ENCODE results near the gene AGBL1.

Gene AGBL1

DNA sequence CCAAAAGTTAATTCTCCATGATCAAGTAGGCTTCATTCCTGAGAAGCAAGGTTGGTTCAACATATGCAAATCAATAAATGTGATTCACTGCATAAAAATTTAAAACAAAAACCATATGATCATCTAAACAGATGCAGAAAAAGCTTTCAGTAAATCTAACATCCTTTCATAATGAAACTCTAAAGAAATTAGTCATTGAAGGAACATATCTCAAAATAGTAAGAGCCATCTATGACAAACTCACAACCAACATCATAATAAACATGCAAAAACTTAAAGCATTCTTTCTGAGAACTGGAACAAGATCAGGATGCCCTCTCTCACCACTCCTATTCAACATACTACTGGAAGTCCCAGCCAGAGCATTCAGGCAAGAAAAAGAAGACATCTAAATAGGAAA is 254.1 kb downstream of the AGBL1 start:
- no peak for DNase-seq

- DNase-seq: no peak
Measured at GRCh38 chr15:86336051-86336788, 256.5 kb downstream of the AGBL1 start.

DNA sequence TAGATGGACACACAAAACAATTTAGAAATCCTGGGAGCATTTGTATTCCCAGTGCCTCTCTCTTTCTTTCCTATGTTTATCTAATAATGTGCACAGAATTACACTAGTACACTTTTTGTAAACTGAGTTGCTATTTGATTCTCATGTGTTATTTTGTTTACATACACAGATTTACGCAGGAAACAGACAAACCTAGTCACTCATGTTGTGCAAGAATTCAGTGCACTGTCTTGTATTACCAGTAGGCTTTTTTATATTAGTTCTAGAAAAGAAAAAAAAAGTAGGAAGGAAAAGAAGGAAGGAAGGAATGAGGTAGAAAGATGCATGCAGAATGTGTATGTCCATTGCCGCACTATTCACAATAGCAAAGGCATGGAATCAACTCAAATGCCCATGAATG is 257.4 kb downstream of the AGBL1 start:
- DNase-seq: no peak

DNA sequence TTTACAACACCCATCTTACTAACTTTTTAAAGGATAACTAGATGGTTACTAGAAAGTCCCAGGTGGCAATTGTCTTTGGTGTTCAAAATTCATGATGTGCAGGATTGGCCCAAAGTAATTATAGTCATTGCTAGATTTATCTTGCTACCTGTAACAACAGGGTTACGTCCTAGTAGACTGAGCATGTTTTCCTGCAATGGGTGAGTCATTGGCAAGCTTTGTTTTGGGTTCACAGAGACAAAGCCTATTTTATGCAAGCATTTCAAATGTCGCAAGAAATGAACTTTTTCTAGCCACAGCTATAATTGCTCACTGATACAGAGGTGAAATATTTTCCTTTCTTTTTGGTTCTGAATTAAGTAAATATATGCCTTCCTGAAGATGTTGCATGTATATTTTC is 267.6 kb downstream of the AGBL1 start:
- no peak for DNase-seq

DNA sequence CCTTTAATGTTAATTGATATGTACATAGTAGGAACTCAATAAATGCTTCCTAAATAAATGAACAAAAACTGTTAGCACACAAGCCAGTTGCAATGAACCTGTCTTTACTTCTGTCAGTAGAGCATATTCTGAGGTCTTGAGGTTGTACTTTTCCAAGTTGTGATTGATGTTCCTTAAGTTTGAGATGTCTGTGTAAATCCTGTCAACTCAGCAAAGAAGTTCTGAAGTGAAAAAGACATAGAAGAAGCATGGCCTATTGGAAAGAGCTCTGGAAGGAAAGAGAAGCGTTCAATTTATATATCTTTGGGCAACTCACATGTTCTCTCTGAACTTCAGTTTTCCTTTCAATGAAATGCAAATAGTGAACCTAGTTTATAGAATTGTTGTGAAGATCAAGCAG is 269.9 kb downstream of the AGBL1 start:
- DNase-seq: no peak

DNA sequence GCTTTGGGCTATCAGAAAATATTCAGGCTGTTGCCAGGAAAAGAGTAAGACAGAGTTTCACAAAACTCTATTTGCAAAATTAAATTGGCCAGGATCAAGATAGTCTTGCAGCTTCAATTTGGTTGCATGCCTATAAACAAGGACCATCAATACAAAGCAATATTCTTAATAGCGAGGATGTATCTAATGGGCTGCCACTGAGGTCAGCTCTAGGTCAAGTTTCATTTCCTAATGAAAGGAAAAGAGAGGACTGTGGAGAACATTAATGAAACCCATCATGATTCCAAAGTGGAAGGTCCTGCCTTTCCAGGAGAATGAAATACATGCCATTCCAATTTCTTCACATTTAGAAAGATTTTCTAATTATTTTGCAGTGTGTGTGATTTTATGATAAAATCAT is 273.5 kb downstream of the AGBL1 start:
- no peak for DNase-seq

- no peak for DNase-seq
Measured at GRCh38 chr15:86355361-86355760, 275.7 kb downstream of the AGBL1 start.

DNA sequence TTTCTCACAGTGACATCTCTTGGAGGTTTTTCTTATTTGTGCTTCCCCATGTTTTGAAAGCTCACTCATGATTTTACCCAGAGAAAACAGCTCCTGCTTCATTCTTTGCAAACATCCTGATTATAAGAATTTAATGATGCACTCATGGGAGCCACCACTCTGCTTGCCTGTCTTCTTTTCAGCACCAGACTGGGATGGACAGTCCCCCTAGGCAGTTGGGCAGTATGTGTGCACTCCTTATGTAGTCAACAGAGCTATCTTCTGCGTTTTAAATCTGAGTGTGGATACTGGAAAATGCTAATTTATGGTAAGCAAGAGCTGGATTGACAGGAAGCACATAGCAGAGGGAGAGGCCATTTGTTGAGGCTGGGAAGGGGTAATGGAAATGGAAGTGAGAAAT is 276.1 kb downstream of the AGBL1 start:
- DNase-seq: no peak

DNA sequence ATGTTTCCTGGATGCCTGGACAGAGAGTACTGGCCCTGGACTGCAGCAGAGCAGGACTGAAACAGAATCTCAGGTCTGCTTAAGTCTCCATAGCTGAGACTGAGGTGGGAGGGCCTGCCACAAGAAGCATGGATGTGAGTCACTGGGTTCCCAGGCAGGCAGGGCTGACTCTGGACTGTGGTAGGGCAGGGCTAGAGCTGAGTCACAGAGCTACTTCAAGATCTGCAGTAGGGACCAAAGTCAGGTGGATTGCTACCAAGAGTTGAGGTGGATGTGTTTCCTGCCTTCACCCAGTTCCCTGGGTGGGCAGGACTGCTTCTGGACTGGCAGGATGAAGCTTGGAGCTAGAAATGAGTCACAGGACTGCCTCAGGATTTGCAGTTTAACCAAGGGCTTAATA is 282.9 kb downstream of the AGBL1 start:
- DNase-seq: no peak

- no peak for DNase-seq
Measured at GRCh38 chr15:86373147-86373546, 293.5 kb downstream of the AGBL1 start.

- no peak for DNase-seq
Measured at GRCh38 chr15:86375733-86376280, 296.1 kb downstream of the AGBL1 start.

DNA sequence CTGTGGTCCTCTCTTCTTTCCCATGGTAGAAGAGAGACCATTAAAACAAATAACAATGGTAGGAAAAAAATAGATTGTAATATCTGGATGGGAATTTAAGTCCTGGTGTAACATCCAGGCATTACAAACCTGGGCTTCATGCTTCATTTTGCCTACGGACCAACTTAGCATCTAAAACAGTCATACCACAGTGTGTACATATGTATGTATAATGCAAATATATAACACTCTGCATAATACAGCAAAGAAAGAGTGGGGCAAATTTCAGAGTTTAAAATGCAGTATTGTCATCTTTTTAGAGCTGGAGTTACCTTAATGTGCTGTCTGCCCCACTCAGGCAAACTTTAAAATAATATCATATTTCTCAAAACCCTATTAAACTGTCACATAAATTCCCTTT is 298.2 kb downstream of the AGBL1 start:
- DNase-seq: no peak

DNA sequence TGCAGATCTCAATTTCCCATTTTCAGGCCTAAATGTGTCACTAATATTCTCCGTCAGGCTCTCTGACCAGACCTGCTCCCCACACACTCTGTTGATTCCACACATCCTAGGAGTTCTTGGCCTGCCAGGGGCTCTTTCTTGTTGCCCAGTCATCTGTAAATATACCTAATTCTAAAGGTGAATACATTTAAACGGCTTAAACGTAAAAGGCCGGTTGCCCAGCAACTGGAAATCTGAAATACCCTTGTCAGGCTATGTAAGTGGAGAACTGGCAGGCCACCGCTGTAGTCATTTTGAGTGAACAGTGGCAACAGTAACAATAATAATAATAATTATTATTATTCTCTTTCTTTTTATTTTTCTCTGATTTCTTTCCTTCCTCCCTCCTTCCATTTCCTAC is 302.7 kb downstream of the AGBL1 start:
- no peak for DNase-seq

DNA sequence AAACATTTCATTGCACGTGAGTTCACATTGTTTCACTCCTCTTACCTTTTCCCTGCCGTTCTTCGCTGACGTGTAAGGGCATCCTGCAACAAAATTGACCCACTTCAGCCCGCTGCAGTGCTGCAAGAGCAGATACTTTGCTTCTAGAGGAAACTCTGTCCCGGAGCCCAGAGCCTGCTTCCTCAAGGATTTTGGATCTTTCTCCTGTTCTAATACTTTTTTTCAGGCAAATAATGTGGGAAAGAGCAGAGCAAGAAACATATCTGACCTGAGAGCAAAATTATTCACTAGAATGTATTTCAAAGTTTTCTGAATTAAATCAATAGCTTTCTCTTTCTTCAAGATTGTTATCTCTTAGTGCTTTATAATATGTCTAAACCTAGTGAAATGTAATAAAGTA is 303.9 kb downstream of the AGBL1 start:
- DNase-seq: no peak

DNA sequence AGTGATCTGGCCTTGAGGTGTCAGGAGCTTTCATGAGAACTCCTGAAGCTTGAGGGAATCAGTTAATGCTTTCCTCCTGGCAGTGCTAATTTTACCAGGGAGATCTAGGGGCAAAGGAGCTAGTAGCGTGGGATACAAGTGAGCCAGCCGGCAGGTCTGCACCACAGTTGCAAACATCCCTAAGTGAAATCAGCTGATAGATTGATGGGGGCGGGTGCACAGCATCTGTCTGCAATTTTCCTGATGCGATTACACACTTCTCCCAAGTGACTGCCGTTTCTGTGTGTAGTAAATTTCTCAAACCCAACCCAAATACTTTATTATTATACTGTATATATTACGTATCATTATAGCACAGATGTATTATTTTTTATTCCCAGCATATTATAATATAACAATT is 304.5 kb downstream of the AGBL1 start:
- no peak for DNase-seq

- DNase-seq: no peak
Measured at GRCh38 chr15:86392296-86392695, 312.6 kb downstream of the AGBL1 start.

DNA sequence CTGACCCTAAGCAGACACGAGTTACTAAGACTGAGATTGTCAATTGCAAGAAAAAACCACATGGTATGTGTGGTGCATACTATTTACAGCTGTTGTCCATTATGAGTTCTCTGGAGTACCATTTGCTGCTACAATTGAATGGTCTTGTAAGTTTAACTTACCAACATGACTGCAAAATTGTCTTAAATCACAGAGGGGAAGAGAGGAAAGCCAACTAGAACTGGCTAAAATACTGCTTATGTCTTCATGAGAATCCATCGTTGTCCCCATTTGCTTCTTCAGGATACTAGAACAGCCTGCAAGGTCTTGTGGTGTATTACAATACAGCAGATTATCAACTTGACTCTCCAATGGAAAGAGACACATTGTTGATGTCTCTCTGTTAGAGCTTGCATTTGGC is 313.2 kb downstream of the AGBL1 start:
- DNase-seq: no peak

DNA sequence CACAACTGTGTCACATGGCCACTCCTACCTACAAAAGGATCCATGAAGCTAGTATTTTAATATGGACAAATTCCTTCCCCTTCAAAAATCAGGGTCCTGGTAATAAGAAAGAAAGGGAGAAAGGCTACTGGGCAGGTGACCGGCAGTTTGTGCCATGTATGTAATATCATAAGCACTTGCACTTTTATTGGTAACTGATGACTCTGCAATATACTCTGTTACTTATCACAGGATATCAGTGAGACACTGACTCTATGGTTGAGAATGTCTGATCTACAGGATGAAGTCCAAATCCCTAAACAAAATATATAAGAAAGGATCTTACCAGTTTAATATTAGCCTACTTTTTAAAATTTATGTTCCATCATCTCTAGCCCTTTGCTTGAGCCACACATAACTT is 315.2 kb downstream of the AGBL1 start:
- DNase-seq: no peak

- DNase-seq: no peak
Measured at GRCh38 chr15:86399041-86399954, 319.6 kb downstream of the AGBL1 start.

- DNase-seq: no peak
Measured at GRCh38 chr15:86403221-86403620, 323.6 kb downstream of the AGBL1 start.

- DNase-seq: no peak
Measured at GRCh38 chr15:86403914-86404583, 324.4 kb downstream of the AGBL1 start.

DNA sequence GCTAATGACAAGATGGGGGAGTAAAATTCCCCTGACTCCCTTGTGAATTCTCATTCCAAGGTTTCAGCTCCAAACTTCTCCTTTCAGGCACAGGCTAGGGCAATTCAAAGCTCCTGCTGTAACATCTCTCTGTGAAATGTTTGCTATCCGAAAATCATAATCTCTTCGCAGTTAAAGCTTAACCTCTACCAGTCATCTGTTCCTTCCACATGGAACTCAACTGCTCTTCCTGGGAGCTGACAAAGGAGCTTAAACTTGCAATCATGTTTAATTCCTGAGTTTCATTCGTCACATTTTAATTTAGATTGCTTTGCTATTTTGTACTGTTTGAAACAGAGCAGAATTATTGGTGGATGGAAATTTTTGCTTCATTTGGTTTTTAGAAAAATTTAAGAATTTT is 328.6 kb downstream of the AGBL1 start:
- DNase-seq: no peak

- DNase-seq: no peak
Measured at GRCh38 chr15:86411916-86412315, 332.2 kb downstream of the AGBL1 start.

GRCh38 chr15:86413191-86413590 is 333.5 kb downstream of the AGBL1 start:
- no peak for DNase-seq

Measured in NCI-H510A (cell line).